D721Med (cell line): Measurements from ENCODE around the gene GHRHR.

Experiments
- DNase-seq: peaks from one replicate; pipeline ENCODE4 v3.0.0; 2011; ENCODE audit warnings: low spot score; ENCODE audit not compliant: insufficient read length
- FAIRE-seq: peaks from 2 replicates; lab custom pipeline; 2011; peaks lifted over from hg19 to GRCh38; lab: Jason Lieb, UNC
- TF ChIP-seq, protein P1 (sequence below): IDR thresholded peaks from 2 replicates; pipeline ENCODE4 v1.5.1; 2012; ENCODE audit warnings: mild to moderate bottlenecking, control low read depth; ENCODE audit not compliant: insufficient read depth; ENCODE audit errors: missing control alignments

Gene GHRHR

DNA sequence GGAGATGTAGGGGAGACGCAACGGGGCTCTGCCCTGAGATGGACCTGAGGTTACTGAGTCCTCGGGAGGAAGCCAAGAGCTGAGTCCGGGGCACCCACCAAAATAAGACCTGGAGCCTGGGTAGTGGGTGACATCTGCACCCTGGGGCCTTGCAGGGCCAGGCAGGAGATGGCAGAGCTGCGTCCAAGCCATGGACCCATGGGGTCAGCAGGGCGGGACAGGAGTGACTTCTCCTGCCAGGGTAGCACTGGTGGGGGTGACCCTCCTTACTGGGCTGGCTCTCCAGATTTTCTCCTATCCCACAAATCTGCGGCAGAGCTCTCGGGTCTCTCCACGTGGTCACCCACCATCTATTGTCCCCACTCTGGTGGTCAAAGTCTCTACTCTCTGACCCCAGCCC lies 2.1 kb downstream of the GHRHR start:
- FAIRE-seq (no peak), DNase-seq (no peak)
- TF ChIP-seq, protein P1, sequence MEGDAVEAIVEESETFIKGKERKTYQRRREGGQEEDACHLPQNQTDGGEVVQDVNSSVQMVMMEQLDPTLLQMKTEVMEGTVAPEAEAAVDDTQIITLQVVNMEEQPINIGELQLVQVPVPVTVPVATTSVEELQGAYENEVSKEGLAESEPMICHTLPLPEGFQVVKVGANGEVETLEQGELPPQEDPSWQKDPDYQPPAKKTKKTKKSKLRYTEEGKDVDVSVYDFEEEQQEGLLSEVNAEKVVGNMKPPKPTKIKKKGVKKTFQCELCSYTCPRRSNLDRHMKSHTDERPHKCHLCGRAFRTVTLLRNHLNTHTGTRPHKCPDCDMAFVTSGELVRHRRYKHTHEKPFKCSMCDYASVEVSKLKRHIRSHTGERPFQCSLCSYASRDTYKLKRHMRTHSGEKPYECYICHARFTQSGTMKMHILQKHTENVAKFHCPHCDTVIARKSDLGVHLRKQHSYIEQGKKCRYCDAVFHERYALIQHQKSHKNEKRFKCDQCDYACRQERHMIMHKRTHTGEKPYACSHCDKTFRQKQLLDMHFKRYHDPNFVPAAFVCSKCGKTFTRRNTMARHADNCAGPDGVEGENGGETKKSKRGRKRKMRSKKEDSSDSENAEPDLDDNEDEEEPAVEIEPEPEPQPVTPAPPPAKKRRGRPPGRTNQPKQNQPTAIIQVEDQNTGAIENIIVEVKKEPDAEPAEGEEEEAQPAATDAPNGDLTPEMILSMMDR, result no peak

- TF ChIP-seq, protein P1, result no peak
- DNase-seq (no peak), FAIRE-seq (no peak)
Measured at GRCh38 chr7:30968294-30968693, 4.5 kb downstream of the GHRHR start.

GRCh38 chr7:30968747-30969603 lies 5.2 kb downstream of the GHRHR start:
- FAIRE-seq (no peak), DNase-seq (no peak)
- TF ChIP-seq, protein P1, result no peak

DNA sequence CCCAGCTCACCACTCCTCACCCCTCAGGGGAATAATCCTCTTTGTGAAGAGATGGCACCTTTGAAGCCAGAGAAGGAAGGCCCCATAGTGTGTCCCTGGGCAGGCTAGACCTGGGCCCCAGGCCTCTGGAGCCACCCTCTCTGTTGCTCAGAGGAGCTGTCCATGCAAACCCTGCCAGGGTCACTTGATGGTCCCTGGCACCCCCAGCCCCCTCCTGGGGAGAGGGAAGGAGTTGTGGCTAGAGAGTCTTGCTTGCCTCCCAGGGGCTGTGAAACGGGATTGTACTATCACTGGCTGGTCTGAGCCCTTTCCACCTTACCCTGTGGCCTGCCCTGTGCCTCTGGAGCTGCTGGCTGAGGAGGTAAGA lies 5.8 kb downstream of the GHRHR start:
- DNase-seq, result no peak
- TF ChIP-seq, protein P1, result no peak
- FAIRE-seq, result no peak

- no peak for DNase-seq
- TF ChIP-seq, protein P1, result no peak
- no peak for FAIRE-seq
Measured at GRCh38 chr7:30970074-30970473, 6.3 kb downstream of the GHRHR start.

GRCh38 chr7:30970594-30971094 lies 6.9 kb downstream of the GHRHR start:
- no peak for DNase-seq
- no peak for FAIRE-seq
- TF ChIP-seq, protein P1, result no peak

GRCh38 chr7:30971440-30971839 lies 7.7 kb downstream of the GHRHR start:
- FAIRE-seq (no peak), DNase-seq (no peak)
- TF ChIP-seq, protein P1, result no peak
